Measurements from ENCODE around the gene LRRC8E. TPM values are rescaled to one million over a fixed set of nuclear protein-coding genes. Genes with fewer than 3 reads are reported as not detected.
A peak's percentile ranks its signal among the peaks of the same experiment; 100 is the strongest.
"Not testable (repeated sequence)": the region's sequence is repeated elsewhere in the genome, so short reads cannot be mapped to it uniquely, and the experiment has no call there.

The LRRC8E gene
- total RNA-seq, 2 donors from 2014 or later: 2.8 to 3.4 TPM

GRCh38 chr19:7887408-7888144, 734 bp upstream of the LRRC8E start:
- Mint-ChIP-seq H3K4me3 (peak overlapping the region; percentile 53), H3K27me3 (ENCODE audit: insufficient read depth) (peaks cover 39% of the 10 kb centered on the region), H3K27ac (no peak overlapping the region), H3K36me3 (ENCODE audit: low read depth) (no peaks in the 10 kb centered on the region), H3K4me1 (no peaks in the 10 kb centered on the region), H3K9me3 (no peaks in the 10 kb centered on the region)
- Histone ChIP-seq H3K9me3 (ENCODE audit: control insufficient read depth, low read length) (no peaks in the 10 kb centered on the region), H3K27ac (ENCODE audit: low read depth, low read length) (no peak overlapping the region), H3K4me1 (ENCODE audit: control insufficient read depth, insufficient read depth, low read length) (no peaks in the 10 kb centered on the region), H3K9ac (ENCODE audit: extremely low read depth, low read length, poor library complexity, severe bottlenecking) (no peak overlapping the region), H3K27me3 (ENCODE audit: control insufficient read depth, insufficient read depth, low read length, poor library complexity, severe bottlenecking) (no peaks in the 10 kb centered on the region), H3K36me3 (ENCODE audit: control insufficient read depth, insufficient read depth, low read length) (no peaks in the 10 kb centered on the region), H3K4me3 (ENCODE audit: low read length) (no peak overlapping the region)
- WGBS, 2 experiments (ENCODE audit: insufficient coverage in 1 of 2, insufficient read length in 1 of 2): 86 to 89% methylated on average over 12 to 16 of the region's 16 CpGs
- TF ChIP-seq, protein P1, sequence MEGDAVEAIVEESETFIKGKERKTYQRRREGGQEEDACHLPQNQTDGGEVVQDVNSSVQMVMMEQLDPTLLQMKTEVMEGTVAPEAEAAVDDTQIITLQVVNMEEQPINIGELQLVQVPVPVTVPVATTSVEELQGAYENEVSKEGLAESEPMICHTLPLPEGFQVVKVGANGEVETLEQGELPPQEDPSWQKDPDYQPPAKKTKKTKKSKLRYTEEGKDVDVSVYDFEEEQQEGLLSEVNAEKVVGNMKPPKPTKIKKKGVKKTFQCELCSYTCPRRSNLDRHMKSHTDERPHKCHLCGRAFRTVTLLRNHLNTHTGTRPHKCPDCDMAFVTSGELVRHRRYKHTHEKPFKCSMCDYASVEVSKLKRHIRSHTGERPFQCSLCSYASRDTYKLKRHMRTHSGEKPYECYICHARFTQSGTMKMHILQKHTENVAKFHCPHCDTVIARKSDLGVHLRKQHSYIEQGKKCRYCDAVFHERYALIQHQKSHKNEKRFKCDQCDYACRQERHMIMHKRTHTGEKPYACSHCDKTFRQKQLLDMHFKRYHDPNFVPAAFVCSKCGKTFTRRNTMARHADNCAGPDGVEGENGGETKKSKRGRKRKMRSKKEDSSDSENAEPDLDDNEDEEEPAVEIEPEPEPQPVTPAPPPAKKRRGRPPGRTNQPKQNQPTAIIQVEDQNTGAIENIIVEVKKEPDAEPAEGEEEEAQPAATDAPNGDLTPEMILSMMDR (conservative IDR thresholded peaks at IDR 0.05): no peak
- no peak for DNase-seq

DNA sequence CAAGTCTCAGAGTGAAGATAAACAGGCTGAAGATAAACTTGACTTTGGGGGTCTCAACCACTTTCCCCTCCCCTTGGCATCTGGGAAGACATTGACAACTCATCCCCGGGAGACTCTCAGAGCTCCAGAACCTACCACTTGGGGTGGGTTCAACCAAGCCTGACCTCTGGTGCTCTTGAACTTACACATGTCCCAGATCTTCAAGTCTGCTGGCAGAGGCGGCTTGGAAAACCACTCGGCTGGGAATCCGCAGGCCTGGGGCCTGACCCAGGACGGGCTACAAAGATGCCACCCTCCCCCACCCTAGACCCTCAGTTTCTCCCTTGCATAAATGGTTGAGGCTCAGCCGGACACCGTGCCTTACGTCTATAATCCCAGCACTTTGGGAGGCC, 512 bp downstream of the LRRC8E start:
- H3K4me3 Mint-ChIP-seq: peak overlapping the region; percentile 53
- Histone ChIP-seq H3K27ac (ENCODE audit: low read depth, low read length) (no peak overlapping the region), H3K4me3 (ENCODE audit: low read length) (peak overlapping the region; percentile 76), H3K4me1 (ENCODE audit: control insufficient read depth, insufficient read depth, low read length) (no peaks in the 10 kb centered on the region), H3K36me3 (ENCODE audit: control insufficient read depth, insufficient read depth, low read length) (no peaks in the 10 kb centered on the region), H3K9ac (ENCODE audit: extremely low read depth, low read length, poor library complexity, severe bottlenecking) (no peak overlapping the region), H3K27me3 (ENCODE audit: control insufficient read depth, insufficient read depth, low read length, poor library complexity, severe bottlenecking) (no peaks in the 10 kb centered on the region), H3K9me3 (ENCODE audit: control insufficient read depth, low read length) (no peaks in the 10 kb centered on the region)
- H3K9me3 Mint-ChIP-seq: no peaks in the 10 kb centered on the region
- no peaks in the 10 kb centered on the region for H3K36me3 Mint-ChIP-seq (ENCODE audit: low read depth)
- no peaks in the 10 kb centered on the region for H3K4me1 Mint-ChIP-seq
- H3K27ac Mint-ChIP-seq: peak overlapping the region; percentile 55
- TF ChIP-seq, protein P1 (conservative IDR thresholded peaks at IDR 0.05): no peak
- H3K27me3 Mint-ChIP-seq (ENCODE audit: insufficient read depth): peaks cover 39% of the 10 kb centered on the region
- 74 to 85% methylated on average over 5 to 8 of the region's 8 CpGs for WGBS, 2 experiments (ENCODE audit: insufficient coverage in 1 of 2, insufficient read length in 1 of 2)
- no peak for DNase-seq

DNA sequence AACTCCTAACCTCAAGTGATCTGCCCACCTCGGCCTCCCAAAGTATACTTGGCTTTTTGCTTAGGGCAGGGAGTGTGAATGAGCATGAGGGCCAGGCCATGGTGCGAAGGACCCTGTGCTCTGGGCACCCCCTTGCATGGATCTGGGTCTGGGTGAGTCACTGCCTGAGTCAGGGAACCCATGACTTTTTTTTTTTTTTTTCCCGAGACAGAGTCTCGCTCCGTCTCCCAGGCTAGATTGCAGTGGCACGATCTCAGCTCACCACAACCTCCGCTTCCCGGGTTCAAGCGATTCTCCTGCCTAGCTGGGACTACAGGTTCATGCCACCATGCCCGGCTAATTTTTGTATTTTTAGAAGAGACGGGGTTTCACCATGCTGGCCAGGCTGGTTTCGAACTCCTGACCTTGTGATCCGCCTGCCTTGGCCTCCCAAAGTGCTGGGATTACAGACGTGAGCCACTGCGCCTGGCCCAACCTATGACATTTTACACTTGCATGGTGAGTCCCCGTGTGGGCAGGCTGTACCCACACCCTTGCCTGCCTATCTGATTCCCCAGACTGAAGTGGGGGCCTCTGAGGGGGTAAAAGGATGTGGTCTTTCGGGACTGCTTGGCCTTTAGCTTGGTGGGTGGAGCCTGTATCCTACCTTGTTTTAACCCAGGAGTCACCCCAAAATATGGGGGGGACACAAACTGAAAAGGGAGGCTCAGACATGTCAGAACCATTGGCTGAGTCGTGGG, 5.2 kb downstream of the LRRC8E start:
- H3K36me3 ChIP-seq (ENCODE audit: control insufficient read depth, insufficient read depth, low read length); H3K27me3 ChIP-seq (ENCODE audit: control insufficient read depth, insufficient read depth, low read length, poor library complexity, severe bottlenecking); H3K27ac Mint-ChIP-seq; H3K36me3 Mint-ChIP-seq (ENCODE audit: low read depth); H3K9ac ChIP-seq (ENCODE audit: extremely low read depth, low read length, poor library complexity, severe bottlenecking); H3K4me1 ChIP-seq (ENCODE audit: control insufficient read depth, insufficient read depth, low read length); DNase-seq; H3K9me3 Mint-ChIP-seq; H3K4me1 Mint-ChIP-seq; H3K9me3 ChIP-seq (ENCODE audit: control insufficient read depth, low read length); H3K4me3 Mint-ChIP-seq; H3K4me3 ChIP-seq (ENCODE audit: low read length); H3K27ac ChIP-seq (ENCODE audit: low read depth, low read length): not testable (repeated sequence)
- WGBS, 2 experiments (ENCODE audit: insufficient coverage in 1 of 2, insufficient read length in 1 of 2): 92 to 93% methylated on average over 9 to 18 of the region's 18 CpGs
- H3K27me3 Mint-ChIP-seq (ENCODE audit: insufficient read depth): peaks cover 16% of the 10 kb centered on the region

Measured in endodermal cell (in vitro differentiated cells).